ENCODE results near the gene FAM89B. TPM values are rescaled to one million over a fixed set of nuclear protein-coding genes. Genes with fewer than 3 reads are reported as not detected.

Gene FAM89B
- polyA plus RNA-seq, 1 donor (not counting 4 experiments of a cell fraction or from before 2014, with no cell fraction given) = 11.5 TPM

DNA sequence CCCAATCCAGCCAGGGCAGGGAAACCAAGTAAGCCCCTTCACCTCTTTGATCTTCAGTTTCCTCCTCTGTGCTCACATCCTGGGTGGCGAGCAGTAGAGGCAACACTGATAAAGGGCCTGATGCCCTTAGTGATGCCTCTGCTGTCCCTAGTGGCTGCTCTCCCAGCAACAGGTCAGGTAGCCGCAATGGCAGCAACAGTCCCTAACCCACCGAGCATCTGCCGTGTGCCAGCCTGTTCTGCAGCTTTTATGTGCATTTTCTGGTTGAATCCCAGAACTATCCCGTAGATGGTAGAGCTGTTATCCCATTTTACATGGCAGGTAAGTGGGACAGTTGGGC, 42.2 kb upstream of the FAM89B start:
- H4K20me1 ChIP-seq (ENCODE audit: control insufficient read depth, extremely low read depth, insufficient read depth, low read length) = no peaks in the 10 kb centered on the region
- H3K4me3 ChIP-seq (ENCODE audit: control insufficient read depth in 2 of 3, extremely low read depth in 1 of 3, insufficient read depth in 2 of 3, low read depth in 1 of 3, low read length in 3 of 3) = no peak overlapping the region
- no peaks in the 10 kb centered on the region for H3K27me3 ChIP-seq (ENCODE audit: control insufficient read depth, extremely low read depth, insufficient read depth, low read length)
- H3K9me3 ChIP-seq (ENCODE audit: control insufficient read depth, low read depth, low read length) = no peaks in the 10 kb centered on the region
- peaks cover 2% of the 10 kb centered on the region for H3K9me1 ChIP-seq (ENCODE audit: control insufficient read depth, extremely low read depth, insufficient read depth, low read length)
- H3K9ac ChIP-seq (ENCODE audit: control insufficient read depth, extremely low read depth, insufficient read depth, low read length) = no peak overlapping the region
- TF ChIP-seq, protein P1, sequence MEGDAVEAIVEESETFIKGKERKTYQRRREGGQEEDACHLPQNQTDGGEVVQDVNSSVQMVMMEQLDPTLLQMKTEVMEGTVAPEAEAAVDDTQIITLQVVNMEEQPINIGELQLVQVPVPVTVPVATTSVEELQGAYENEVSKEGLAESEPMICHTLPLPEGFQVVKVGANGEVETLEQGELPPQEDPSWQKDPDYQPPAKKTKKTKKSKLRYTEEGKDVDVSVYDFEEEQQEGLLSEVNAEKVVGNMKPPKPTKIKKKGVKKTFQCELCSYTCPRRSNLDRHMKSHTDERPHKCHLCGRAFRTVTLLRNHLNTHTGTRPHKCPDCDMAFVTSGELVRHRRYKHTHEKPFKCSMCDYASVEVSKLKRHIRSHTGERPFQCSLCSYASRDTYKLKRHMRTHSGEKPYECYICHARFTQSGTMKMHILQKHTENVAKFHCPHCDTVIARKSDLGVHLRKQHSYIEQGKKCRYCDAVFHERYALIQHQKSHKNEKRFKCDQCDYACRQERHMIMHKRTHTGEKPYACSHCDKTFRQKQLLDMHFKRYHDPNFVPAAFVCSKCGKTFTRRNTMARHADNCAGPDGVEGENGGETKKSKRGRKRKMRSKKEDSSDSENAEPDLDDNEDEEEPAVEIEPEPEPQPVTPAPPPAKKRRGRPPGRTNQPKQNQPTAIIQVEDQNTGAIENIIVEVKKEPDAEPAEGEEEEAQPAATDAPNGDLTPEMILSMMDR (optimal IDR thresholded peaks at IDR 0.05 in 1 of 3, IDR thresholded peaks at IDR 0.05 in 1 of 3, conservative IDR thresholded peaks at IDR 0.05 in 1 of 3; ENCODE audit: extremely low read depth in 1 of 3, insufficient read depth in 2 of 3, low read length in 3 of 3) = peak; percentile 38 to 46 (median 41)
- TF ChIP-seq EZH2 (IDR thresholded peaks at IDR 0.05; ENCODE audit: low read length) = no peak
- H3K4me2 ChIP-seq (ENCODE audit: control insufficient read depth, extremely low read depth, insufficient read depth, low read depth, low read length) = no peak overlapping the region
- FAIRE-seq (no peak), DNase-seq (ENCODE audit: low read depth, low spot score) (no peak)
- no peak overlapping the region for H2AFZ ChIP-seq (ENCODE audit: control insufficient read depth, low read length)
- peaks cover 23% of the 10 kb centered on the region for H3K79me2 ChIP-seq (ENCODE audit: control insufficient read depth, insufficient read depth, low read length)
- no peak overlapping the region for H3K27ac ChIP-seq (ENCODE audit: control insufficient read depth, insufficient read depth, low read length)
- dilution Hi-C loops (cut with MboI; ENCODE audit: extremely low pct_ligation_motif_present, low sequenced_read_pairs) = no loop called here
- H3K36me3 ChIP-seq (ENCODE audit: control insufficient read depth in 2 of 2, extremely low read depth in 1 of 2, insufficient read depth in 2 of 2, low read length in 2 of 2) = peaks cover 29 to 31% of the 10 kb centered on the region in 2 experiments
- H3K4me1 ChIP-seq (ENCODE audit: control insufficient read depth, extremely low read depth, insufficient read depth, low read length) = peaks cover 10% of the 10 kb centered on the region

DNA sequence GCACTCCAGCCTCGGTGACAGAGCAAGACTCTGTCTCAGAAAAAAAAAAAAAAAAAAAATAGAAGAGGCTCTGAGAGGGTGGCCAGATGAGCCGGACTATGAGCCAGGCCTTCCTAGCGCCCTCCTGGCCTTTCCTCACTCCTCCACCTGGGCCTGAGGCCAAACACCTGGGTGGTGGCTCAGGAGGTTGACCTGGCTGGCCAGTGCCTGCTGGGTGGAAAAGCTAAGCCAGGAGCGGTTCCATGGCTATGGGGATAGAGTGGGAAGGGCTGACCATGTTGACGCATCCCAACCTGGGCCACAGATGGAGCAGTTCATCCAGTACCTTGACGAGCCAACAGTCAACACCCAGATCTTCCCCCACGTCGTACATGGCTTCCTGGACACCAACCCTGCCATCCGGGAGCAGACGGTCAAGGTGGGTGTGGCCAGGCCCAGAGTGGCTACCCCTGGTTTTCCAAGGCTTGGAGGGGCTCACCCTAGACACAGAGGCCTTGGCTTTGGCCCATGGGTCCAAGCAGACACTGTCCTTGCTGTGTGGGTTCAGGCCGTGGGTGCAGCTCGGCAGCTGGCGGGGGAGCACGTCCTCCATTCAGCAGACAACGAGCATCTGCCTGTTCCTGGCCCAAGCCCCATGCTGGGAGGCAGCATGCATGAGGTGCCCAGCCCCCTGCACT, 39.8 kb upstream of the FAM89B start:
- DNase-seq (ENCODE audit: low read depth, low spot score) = no peak
- FAIRE-seq = no peak

More for the DNA sequence above, 39.8 kb upstream of the FAM89B start:
- Histone ChIP-seq H3K9me1 (ENCODE audit: control insufficient read depth, extremely low read depth, insufficient read depth, low read length) (no peaks in the 10 kb centered on the region), H4K20me1 (ENCODE audit: control insufficient read depth, extremely low read depth, insufficient read depth, low read length) (no peaks in the 10 kb centered on the region), H3K4me3 (ENCODE audit: control insufficient read depth in 2 of 3, extremely low read depth in 1 of 3, insufficient read depth in 2 of 3, low read depth in 1 of 3, low read length in 3 of 3) (no peak overlapping the region), H3K9ac (ENCODE audit: control insufficient read depth, extremely low read depth, insufficient read depth, low read length) (no peak overlapping the region), H3K79me2 (ENCODE audit: control insufficient read depth, insufficient read depth, low read length) (peaks cover 3% of the 10 kb centered on the region), H3K4me2 (ENCODE audit: control insufficient read depth, extremely low read depth, insufficient read depth, low read depth, low read length) (no peak overlapping the region), H3K27me3 (ENCODE audit: control insufficient read depth, extremely low read depth, insufficient read depth, low read length) (no peaks in the 10 kb centered on the region), H3K4me1 (ENCODE audit: control insufficient read depth, extremely low read depth, insufficient read depth, low read length) (no peaks in the 10 kb centered on the region), H3K9me3 (ENCODE audit: control insufficient read depth, low read depth, low read length) (no peaks in the 10 kb centered on the region), H3K27ac (ENCODE audit: control insufficient read depth, insufficient read depth, low read length) (no peak overlapping the region), H3K36me3 (ENCODE audit: control insufficient read depth in 2 of 2, extremely low read depth in 1 of 2, insufficient read depth in 2 of 2, low read length in 2 of 2) (peaks cover 30 to 32% of the 10 kb centered on the region in 2 experiments), H2AFZ (ENCODE audit: control insufficient read depth, low read length) (no peak overlapping the region)
- dilution Hi-C loops (cut with MboI; ENCODE audit: extremely low pct_ligation_motif_present, low sequenced_read_pairs) = no loop called here
- TF ChIP-seq EZH2 (IDR thresholded peaks at IDR 0.05; ENCODE audit: low read length) = no peak
- TF ChIP-seq, protein P1 (optimal IDR thresholded peaks at IDR 0.05 in 1 of 3, IDR thresholded peaks at IDR 0.05 in 1 of 3, conservative IDR thresholded peaks at IDR 0.05 in 1 of 3; ENCODE audit: extremely low read depth in 1 of 3, insufficient read depth in 2 of 3, low read length in 3 of 3) = no peak

Measured in keratinocyte (primary cell).